ENCODE measurements around the gene DYNC2LI1. TPM values are rescaled to one million over a fixed set of nuclear protein-coding genes. Genes with fewer than 3 reads are reported as not detected.

Gene DYNC2LI1
- total RNA-seq, 1 donor from 2014 or later = 3.6 TPM

- intact Hi-C loops (cut with micrococcal nuclease) = no loop called here
Observed at GRCh38 chr2:43812006-43812405, 38.2 kb downstream of the DYNC2LI1 start.

DNA sequence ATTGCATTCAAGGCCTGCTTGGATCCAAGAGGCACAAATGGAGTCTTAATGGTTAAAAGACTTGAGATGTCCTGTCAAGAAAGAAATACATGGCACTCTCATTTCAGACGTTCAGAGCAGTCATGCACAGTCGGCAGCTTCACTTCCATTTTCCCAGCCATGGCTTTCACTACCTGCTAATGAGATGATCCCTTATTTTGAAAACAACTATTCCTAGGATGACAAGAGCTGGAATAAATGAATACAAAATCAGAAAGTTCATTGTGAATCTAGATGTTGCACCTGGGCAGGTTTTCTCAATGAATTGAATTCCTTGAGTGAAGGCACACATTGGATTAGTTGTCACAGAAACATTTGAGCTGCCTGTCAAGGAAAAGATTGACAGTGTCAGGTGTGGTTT lies 39.1 kb downstream of the DYNC2LI1 start:
- intact Hi-C loops (cut with micrococcal nuclease) = no loop called here

DNA sequence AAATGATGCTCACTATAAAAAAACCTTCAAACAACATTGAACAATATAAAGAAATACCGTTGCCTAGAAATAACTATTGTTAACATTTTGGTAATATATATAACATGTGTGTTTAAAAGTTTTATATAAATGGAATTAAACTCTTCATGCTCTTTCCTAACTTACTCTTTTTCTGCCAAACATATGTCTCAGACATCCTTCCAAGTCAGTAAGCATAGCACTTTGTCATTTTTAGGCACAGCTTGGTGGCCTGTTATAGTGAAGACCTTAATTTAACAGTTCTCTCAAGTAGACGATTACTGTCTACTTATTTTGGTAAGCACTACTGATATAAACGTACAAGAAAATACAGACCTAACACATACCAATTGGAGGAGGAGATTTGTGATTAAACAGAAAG lies 40.9 kb downstream of the DYNC2LI1 start:
- intact Hi-C loops (cut with micrococcal nuclease) = no loop called here

- intact Hi-C loops (cut with micrococcal nuclease) = no loop called here
Observed at GRCh38 chr2:43818761-43819160, 44.9 kb downstream of the DYNC2LI1 start.

GRCh38 chr2:43819491-43820163 lies 45.8 kb downstream of the DYNC2LI1 start:
- intact Hi-C loops (cut with micrococcal nuclease) = no loop called here

DNA sequence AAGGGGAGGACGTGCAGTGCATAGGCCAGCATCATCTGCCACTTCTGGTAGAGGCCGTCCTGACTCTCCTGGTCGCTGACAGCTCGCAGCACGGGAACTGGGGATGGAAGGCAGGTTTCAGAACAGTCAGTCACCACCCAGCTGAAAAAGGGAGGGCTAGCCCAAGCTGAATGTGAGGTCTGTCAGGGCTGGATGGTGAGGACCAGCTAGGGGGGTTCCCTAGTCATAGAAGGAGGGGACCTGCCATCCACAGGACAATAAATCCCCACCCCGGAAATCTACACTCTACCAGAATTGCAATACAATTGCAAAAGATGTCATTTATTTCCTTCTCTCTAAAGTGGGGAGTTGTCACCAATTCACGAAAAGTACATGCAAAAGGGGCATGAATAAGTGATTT lies 49.0 kb downstream of the DYNC2LI1 start:
- intact Hi-C loops (cut with micrococcal nuclease) = no loop called here

DNA sequence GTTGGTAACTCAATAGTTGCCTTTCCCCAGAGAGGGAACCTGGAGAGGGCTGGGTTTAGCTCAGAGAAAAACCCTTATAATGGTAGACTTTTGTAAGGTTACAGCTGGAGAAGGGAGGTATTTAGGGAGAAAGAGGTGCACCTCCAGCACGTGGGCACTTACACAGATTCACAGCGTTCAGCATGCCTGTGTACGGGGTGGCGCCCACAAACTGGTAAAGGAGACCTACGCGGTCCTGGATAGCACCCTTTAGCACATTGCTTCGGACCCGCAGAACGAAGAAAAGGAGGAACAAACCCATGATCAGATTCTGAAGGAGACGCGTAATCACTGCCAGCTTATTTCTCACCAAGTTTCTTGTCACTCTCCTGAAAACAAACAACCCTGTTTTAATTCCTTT lies 49.9 kb downstream of the DYNC2LI1 start:
- intact Hi-C loops (cut with micrococcal nuclease) = no loop called here

DNA sequence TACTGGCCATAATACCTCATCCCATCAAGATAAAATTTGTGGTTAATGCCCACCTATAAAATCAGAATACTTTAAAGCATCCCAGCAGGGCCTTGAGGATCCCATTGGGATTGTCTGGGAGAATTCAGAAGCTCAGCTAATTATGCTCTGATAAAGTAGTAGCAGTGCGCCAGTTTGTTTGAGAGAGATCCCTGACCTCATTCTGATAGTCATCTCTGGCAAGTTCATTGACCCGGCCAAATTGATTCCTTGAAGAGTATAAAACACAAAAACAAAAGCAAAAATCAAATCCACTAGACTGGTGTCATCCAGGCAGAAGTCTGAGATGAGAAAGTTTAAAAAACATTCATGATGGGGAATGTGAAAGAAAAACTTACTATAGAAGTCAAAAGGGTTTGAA lies 50.7 kb downstream of the DYNC2LI1 start:
- intact Hi-C loops (cut with micrococcal nuclease) = no loop called here

- intact Hi-C loops (cut with micrococcal nuclease) = no loop called here
Observed at GRCh38 chr2:43824951-43825493, 51.2 kb downstream of the DYNC2LI1 start.

DNA sequence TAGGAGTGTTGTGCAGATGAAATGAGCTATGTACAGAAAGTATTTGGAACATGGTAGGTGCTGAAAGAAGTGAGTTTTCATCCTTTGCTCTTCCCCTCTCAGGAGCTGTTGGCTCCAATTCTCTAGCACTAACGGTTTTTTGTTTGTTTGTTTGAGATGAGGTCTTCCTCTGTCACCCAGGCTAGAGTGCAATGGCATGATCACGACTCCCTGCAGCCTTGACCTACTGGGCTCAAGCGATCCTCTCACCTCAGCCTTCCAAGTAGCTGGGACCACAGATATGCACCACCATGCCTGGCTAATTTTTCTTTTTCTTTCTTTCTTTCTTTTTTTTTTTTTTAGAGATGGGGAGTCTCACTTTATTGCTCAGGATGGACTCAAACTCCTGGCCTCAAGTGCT lies 52.0 kb downstream of the DYNC2LI1 start:
- intact Hi-C loops (cut with micrococcal nuclease) = no loop called here

DNA sequence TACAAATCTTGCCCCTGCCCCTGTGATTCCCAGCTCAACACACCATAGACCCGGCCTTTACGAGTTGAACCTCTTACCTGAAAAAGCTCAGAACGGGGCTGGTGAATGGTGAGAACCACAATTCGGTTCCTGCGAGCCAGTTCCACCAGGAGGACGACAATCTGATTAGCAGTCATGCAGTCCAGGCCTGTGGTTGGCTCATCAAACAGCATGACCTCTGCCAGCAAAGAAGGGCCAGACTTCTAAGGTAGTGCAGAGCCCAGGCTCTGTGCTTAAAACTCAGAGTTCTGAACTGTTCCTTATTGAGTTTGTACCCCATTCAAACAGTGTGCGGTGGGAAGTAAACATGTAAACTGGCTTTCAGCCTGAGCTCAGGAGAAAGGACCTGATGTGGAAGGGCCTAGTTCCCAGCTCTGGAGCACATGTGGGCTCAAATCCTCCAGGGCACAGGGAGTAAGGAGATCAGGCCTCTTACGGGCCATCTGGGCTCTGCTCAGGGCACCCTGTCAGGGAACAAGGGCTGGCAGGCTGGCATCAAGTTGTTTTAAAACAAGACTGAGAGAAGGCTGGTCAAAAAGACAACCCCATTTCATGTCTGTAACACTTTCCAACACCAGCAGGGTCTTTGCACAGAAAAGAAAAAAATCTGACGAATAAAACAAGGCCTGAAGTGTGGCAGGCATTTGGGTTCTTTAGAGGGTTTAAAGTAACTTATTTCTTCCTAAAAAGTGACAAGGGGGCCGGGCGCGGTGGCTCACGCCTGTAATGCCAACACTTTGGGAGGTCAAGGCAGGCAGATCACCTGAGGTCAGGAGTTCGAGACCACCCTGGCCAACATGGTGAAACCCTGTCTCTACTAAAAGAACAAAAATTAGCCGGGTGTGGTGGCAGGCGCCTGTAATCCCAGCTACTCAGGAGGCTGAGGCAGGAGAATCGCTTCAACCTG lies 52.7 kb downstream of the DYNC2LI1 start:
- intact Hi-C loops (cut with micrococcal nuclease) = no loop called here

GRCh38 chr2:43831543-43832294 lies 57.9 kb downstream of the DYNC2LI1 start:
- intact Hi-C loops (cut with micrococcal nuclease) = no loop called here

DNA sequence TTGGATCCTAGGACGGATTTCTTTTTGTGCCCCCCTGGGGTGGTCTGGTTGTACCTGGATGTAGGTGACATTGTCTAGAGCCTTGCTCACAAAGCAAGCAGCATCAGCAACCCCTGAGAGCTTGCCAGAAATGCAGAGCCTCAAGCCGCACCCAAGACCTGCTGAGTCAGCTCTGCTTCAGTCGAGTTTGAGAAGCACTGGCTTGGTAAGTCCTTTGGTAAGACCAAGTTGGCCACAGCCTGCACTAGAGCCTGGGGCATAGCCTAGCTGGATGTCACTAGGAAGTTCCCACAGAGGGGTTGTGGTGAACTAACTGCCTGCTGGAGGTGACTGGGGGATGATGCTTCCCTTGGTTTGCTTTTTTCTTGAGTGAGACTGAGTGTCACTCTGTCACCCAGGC lies 58.6 kb downstream of the DYNC2LI1 start:
- intact Hi-C loops (cut with micrococcal nuclease) = no loop called here

GRCh38 chr2:43837033-43837432 lies 63.2 kb downstream of the DYNC2LI1 start:
- intact Hi-C loops (cut with micrococcal nuclease) = no loop called here

- intact Hi-C loops (cut with micrococcal nuclease) = no loop called here
Observed at GRCh38 chr2:43837831-43838559, 64.2 kb downstream of the DYNC2LI1 start.

DNA sequence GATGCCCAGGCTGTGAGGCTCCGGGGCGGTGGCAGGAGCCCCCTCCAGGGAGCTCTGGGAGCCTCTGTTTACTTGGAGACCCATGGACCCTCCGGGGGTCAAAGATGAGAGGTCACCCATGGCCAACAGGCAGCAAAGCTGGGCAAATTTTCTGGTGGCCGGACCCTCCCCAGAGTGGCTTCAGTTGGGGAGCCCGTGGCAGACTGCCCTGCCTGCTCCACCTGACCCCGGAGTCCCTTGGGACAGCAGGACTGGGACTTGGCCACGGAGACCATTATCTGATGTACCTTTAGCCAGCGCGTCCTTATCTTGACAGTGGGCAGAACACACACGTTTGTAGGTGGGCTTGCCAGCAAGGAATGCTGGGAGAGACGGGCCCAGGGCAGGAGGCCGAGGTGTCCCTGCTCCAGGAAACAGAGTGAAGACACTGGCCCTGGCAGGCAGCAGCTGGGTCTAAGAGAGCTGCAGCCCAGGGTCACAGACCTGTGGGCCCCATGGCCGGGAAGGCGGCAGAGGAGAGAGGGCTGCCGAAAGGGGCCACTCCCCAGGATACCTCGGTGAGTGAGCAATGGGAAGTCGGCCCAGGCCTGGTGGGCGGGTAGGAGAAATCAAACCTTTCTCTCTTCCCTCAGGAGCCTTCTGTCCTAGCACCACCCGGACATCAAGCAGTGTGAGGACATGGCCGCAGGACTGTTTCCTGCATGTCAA lies 64.9 kb downstream of the DYNC2LI1 start, which contains the start of the genes ABCG5 and ABCG8:
ABCG5 (minus strand) TSS at position 280 of the 708 bp plus-strand sequence; CDS start at position 120, 160 bp downstream.
ABCG8 (plus strand) TSS at position 412 of the 708 bp plus-strand sequence; CDS start at position 495, 83 bp downstream.
- intact Hi-C loops (cut with micrococcal nuclease) = no loop called here

- intact Hi-C loops (cut with micrococcal nuclease) = no loop called here
Observed at GRCh38 chr2:43839776-43840564, 66.1 kb downstream of the DYNC2LI1 start.

DNA sequence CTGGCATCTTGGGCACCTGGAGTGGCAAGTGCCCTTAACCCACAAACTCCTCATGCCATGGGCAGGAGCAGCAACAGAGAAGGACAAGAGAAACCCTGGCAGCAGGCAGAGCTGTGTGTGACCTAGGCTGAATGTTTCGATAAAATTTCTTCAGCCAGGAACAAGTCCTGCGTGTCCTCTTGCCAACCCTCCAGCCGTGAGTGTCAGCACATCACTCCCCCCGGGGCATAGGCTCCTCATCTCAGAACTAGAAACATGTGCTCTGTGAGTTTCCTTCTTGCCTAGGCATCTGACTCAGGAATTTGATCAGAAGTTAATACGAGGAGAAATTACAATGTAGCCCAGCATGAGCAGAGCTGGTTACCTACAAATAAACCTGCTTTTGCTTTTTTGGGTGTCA lies 67.1 kb downstream of the DYNC2LI1 start:
- intact Hi-C loops (cut with micrococcal nuclease) = no loop called here

Measured in T-helper 1 cell treated with Interleukin-12 subunit alpha and Interleukin-12 subunit beta and Interleukin-4 antibody, amounts not matched to agents 30 ng/mL and 1 ng/mL, for 36 hours (primary cell).